ENCODE measurements around the gene FUZ.

Gene FUZ

DNA sequence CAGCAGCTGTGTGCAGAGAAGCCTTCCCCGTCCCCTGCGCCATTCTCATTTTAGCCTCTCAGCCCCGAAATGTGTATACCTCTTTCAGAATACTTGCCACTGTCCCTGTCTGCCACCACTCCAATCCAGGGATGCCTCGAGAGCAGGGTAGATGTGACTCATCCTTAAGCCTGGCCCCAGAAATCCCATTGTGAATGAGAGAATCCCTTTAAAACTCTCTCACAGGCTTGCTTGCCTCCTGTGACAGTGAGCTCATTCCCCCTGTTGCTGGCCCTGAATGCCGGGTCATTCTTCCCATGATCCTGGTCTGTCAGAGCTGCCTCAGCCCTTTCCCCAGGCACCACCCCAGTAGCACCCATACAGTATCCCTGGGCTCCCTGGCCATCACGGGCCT is 36.7 kb downstream of the FUZ start:
- no peak for FAIRE-seq

DNA sequence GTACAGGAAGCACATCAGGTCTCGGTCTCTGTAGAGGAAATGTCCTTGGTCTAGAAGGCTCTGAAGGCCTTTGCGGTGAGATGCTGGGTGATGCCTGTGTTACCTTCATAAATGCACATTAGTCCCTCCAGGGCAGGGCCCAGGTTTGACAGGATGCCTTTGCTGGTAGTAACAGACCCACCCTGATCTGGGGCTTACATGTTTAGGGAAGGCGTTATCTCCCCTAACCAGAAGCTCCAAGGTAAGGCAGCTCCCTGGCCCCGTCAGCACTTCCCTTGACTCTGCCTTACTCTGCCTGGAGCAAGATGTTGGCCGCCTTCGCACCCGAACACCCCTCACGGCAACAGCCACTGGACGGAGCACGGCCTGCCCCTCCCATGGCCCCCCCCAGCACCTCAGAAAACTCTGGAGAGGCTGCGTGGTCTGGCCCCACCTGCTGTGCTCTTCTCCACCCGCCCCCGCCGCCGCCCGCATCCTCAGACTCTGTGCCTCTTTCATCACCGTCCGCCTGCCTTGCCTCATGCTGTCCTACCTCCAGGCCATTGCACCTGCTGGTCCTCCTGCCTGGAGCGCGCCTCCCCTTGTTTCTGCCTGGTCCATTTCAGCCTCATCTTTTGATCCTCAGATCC is 37.2 kb downstream of the FUZ start:
- FAIRE-seq: no peak

DNA sequence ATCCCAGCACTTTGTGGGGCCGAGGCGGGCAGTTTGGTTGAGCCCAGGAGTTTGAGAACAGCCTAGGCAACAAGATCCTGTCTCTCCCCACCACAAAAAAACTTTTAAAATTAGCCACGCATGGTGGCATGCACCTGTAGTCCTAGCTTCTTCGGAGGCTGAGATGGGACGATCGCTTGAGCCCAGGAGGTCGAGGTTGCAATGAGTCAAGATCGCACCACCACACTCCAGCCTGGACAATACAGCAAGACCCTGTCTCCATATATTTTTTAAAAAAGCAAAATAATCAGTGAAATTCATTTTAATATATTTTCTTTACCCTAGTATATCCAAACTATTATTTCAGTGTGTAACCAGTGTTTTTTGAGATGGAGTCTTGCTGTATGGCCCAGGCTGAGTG is 38.1 kb downstream of the FUZ start:
- no peak for FAIRE-seq

DNA sequence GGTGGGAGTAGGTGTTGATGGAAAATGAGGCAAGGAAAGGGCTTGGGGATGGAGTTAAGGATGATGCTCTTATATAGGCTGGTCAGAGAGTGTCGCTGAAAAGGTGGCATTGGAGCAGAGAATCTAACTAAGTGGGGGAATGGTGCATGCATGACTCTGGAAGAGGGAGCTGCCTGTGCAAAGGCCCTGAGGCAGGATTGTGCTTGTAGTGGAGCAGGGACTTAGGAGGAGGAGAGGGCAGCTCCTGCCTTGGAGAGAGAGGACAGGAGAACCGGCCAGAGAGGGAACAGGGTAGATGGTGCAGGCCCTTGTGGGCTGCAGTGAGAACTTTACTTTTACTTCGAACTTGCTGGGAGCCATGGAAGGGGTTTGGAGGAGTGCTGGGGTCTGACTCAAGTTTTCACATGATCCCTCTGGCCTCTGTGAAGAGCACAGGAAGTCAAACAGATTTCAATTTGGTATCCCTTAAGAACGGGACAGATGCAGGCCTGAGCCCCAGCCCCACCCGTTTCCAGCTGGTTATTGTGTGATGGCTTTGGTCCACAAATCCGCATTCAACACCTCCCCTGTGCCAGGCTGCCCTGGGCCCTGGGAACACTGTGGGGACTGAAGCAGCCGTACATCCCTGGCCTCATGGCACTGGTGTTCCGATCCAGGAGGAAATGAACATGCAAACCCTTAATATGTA is 39.3 kb downstream of the FUZ start:
- no peak for FAIRE-seq

DNA sequence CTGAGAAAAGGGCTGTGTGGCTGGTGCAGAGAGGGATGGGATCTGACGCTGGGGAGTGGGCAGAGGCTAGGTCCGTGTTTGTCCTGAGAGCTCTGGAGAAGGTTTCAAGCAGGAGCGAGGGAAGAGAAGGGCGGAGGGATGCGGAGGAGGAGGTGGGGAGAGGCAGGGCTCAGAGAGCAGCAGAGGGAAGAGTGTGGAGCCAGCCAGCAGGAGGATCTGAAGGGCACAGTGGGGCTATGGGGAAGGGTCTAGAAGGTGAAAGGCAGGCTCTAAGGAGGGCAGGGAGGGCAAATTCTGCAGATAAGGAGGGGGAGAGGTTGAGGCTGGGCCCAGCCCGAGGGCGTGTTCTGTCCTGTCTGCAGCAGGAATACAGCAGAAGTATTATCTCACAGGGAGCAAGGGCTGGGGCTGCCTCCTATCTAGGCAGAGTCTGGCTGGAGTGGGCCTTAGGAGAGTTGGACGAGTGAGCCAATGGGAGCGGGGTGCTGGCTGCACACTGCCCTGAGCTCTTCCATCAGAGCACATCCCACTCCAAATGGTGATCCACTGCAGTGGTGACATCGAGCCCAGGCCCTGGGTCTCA is 40.2 kb downstream of the FUZ start:
- FAIRE-seq: no peak

DNA sequence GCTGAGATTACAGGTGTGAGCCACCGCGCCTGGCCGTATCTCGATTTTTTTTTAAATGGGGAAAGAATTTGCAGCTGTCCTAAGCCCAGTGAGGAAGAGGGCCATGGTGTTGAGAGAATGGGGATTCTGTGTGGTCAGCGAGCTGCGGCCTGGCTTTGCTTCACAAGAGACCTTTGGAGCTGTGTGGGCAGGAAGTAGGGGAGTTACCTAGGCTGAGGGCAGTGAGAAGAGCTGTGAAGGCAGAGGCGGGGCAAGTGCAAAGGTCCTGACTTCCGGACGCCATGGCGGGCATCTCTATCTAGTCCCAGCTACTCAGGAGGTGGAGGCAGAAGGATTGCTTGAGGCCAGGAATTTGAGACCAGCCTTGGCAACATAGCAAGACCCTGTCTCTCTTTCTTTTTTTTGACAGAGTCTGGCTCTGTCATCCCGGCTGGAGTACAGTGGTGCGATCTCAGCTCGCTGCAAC is 41.4 kb downstream of the FUZ start:
- no peak for FAIRE-seq

DNA sequence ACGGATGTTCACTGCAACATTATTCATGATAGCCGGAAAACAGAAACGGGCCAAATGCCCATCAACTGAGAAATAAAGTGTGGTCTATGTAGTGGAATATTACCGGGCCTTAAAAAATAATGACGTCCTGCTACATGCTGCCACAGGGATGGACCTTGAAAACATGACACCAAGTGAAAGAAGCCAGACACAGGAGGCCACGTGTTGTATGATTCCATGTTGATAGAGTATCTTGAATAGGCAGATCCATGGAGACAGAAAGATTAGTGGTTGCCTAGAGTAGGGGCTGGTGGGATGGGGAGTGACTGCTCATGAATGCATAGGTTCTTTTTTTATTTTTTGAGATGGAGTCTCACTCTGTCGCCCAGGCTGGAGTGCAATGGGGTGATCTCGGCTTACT is 42.6 kb downstream of the FUZ start:
- FAIRE-seq: no peak

DNA sequence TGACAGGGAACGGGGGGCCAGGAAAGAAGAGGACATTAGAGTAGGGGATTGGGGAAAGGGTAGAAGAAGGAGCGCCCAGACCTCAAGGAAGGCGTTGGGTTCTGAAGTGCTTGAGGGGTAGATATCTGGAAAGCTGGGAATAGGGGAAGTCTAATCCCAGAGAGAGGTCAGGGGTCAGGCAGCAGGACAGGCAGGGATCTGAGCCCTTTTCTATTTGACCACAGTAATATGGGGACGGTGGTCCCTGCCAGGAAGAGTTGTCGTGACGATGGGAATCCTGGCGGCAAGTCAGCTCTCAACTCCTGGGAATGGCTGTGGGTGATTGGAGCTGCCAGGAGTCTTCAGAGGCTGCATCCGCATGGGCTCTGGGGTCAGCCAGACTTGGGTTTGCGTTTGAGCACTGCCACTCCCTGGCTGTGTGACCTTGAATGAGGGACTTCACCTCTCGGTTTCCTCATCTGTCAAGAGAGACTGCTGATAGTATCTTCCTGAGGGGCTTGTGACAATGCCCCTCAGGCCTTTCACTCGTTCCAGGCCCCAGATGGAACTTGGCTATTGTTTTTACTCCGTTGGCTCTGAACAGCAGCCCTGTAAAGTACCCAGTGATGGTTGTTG is 45.0 kb downstream of the FUZ start:
- no peak for FAIRE-seq

DNA sequence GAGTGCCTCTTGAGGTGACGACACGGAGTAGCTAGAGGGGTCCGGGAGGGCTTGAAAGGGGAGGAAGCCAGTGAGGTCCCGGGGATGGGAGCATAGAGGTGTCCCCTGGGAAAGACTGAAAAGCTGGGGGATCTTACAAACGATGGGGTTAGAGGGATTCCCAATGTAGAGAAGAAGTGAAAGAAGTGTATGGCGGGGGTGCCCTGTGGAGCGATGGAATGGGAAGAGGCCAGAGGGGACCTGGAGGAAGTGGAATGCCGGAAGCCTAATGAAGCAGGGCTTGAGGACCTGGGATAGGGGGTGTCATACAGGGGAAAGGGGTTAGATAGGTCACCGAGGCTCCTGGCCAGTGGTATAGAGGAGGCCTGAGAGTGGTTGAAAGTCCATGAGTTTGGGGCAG is 45.7 kb downstream of the FUZ start:
- no peak for FAIRE-seq

DNA sequence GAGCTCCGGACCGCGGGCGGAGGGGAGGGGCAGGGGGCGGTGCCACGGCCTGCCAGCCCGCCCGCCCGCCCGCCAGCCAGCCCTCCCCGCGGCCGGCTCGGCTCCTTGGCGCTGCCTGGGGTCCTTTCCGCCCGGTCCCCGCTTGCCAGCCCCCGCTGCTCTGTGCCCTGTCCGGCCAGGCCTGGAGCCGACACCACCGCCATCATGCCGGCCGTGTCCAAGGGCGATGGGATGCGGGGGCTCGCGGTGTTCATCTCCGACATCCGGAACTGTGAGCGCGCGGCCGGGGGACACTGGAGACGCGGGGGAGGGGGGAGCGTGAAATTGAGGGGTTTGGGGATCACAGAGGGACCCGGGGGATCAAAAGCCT is 46.2 kb downstream of the FUZ start, which contains the start of gene AP2A1:
Gene AP2A1 (plus strand): TSS at position 72 of the 370 bp plus-strand sequence. CDS start 133 bp downstream, at position 205.
- no peak for FAIRE-seq

DNA sequence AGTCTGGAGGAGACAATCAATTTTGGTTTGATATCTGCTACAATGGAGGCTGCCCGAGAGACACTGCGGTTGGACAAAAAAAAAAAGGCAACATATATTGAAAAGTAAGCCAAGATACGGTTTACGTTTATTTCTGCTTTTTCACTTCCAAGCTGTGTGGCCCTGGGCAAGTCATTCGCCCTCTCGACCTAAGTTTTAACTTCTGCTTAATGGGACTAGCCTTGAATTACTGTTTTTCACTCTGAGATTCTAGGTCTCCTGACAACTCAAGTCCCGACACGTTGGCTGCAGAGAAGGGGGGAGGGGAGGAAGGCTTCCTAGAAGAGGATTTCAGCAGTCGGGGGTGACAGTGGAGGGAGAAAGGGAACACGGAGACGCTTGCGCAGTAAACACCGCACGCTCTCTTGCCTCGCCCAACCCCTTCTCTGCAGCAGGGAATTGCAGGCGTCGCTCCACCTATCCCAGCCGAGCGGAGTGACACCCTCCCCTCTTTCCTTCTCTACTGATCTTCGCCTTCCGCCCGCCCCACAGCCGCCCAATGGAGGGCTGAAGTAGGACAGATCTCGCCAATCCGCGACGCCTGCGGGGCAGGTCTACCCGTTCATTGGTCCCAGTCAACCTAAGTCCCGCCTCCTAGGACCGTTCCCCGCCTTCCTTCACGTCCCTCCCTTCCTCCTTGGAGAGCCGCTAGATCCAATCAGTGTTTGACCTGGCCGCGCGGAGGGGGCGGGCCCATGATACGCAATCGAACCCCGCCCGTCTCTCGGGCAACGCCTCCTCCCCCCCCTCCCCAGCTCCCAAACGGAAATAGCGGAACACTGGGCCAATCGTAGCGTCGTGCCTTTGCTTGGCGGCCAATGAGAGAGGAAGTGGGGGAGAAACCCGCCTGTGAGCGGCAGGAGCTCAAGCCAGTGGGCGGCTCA is 46.8 kb downstream of the FUZ start:
- peak; percentile 69 for FAIRE-seq

DNA sequence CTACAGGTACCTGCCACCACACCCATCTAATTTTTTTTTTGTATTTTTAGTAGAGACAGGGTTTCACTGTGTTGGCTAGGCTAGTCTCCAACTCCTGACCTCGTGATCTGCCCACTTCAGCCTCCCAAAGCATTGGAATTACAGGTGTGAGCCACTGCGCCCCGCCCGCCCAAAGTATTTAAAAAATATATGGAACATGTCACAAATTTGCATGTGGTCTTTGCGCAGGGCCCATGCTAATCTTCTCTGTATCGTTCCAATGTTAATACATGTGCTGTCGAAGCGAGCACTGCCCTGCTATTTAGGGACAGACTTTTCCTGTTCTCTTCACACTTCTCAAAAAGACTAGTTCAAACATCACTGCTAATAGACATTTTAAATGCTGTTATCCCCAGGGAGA is 48.8 kb downstream of the FUZ start:
- FAIRE-seq: no peak

DNA sequence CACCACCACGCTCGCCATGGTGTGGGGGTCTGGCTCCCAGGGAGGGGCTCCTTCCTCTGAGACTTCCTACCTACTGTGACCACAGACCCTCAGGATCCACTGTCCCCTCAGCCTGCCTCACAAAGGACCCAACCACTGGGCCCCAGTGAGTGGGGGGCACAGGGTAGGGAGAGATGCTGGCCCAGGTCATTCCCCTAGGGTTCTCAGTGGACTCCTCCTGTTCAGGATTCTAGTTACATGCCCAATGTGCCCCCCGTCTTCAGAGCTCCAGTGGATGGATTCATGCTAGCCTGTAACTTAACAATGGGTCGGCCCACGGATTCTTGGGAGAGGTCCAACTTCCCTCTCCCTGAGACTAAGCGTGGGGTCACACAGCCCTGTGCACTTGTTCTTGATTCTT is 49.9 kb downstream of the FUZ start, which contains the start of gene TSKS:
Gene TSKS (minus strand): TSS at position 77 of the 400 bp plus-strand sequence. CDS start 59 bp downstream, at position 18.
- FAIRE-seq: no peak

DNA sequence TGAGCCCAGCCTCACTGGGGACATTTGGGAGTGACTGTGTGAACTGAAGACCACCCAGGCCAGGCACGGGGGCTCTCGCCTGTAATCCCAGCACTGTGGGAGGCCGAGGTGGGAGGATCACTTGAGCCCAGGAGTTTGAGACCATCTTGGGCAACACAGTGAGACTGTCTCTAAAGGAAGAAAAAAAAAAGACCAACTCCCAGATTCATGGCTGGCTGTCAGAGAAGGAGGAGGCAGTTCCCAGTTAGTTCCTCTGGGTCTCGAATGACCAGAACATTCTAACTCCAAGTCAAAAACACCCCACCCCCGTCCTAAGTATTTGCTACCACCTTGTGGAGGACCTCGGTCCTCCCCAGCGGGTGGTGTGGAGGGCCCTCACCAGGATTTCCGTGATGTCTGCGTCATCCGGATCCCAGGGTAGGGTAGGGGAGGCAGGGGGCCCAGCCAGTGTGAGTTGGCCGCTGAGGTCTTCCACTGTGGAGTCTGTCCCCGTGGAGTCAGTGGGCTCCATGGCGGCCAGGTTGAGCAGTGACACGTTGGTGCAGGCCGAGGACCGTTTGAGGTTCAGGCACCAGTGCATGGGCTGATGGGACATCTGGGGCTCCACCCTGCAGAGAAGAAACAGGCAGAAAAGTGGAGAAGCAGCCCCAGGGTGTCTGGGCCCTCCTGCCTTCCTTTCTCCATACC is 51.3 kb downstream of the FUZ start:
- FAIRE-seq: no peak

DNA sequence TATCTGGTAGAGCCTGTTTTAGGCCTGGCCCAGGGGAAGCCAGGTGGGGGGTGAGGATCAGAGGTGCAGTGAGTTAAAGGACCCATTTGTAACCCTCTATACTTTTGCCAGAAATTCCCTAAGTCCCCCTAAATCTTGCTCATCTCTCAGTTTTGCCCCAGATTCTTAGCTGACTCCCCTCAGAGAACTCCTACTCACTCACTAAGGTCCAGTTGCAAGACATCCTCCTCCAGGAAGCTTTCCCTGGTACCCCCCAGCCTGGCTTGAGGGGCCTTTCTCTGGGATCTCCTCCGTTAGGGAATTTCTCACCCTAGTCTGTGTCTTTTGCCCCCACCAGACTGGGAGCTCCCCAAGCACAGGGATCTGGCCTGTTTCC is 51.9 kb downstream of the FUZ start:
- no peak for FAIRE-seq

DNA sequence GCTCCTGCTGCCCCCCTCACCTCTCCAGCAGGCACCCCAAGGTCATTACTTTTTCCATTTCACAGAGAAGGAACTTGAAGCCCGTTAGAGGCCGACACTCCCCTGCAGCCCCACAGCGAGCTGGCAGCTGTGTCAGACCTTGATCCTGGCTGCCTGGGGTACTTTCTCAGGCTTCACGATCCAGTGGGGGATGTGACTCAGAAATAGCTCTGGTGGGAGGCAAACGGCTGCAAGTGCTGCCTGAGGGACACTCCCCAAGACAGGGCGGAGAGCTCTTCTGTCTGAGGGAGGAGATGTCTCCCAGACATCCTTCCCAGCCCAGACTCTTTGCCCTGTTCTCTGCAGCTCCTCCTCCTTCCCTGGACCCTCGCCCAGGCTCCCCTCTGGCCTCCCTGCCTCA is 54.8 kb downstream of the FUZ start:
- no peak for FAIRE-seq
